Panc1 (cell line): Measurements from ENCODE around the gene DENND4C.

ENCODE experiments used
- CTCF ChIP-seq: fragments of 450-650 bp; IDR thresholded peaks from 2 replicates; pipeline ENCODE4 v1.5.1; 2017; ENCODE audit warnings: mild to moderate bottlenecking
- POLR2AphosphoS5 ChIP-seq: IDR thresholded peaks from 2 replicates; pipeline ENCODE4 v1.6.1; 2012; ENCODE audit warnings: mild to moderate bottlenecking, low read depth, low read length, moderate library complexity

GRCh38 chr9:19199012-19199411, 31.5 kb upstream of the DENND4C start:
- no peak for TF ChIP-seq POLR2AphosphoS5
- no peak for TF ChIP-seq CTCF
